ENCODE results near the gene MED25.

Gene MED25

GRCh38 chr19:49774969-49775368 lies 43.1 kb upstream of the MED25 start:
- no peak for ATAC-seq
- TF ChIP-seq ISL1 (CRISPR knock-in tag; IDR thresholded peaks at IDR 0.05) (no peak), CSDC2 (CRISPR knock-in tag; IDR thresholded peaks at IDR 0.05) (no peak), ARNTL (CRISPR knock-in tag; IDR thresholded peaks at IDR 0.05; ENCODE audit: borderline replicate concordance, low read depth) (no peak), BACH2 (CRISPR knock-in tag; IDR thresholded peaks at IDR 0.05; ENCODE audit: borderline replicate concordance) (no peak), ZC3H10 (CRISPR knock-in tag; IDR thresholded peaks at IDR 0.05) (no peak), RARB (CRISPR knock-in tag; IDR thresholded peaks at IDR 0.05) (no peak), ZNF70 (CRISPR knock-in tag; IDR thresholded peaks at IDR 0.05) (no peak), TOX (CRISPR knock-in tag; IDR thresholded peaks at IDR 0.05; ENCODE audit: borderline replicate concordance) (no peak), ZNF565 (CRISPR knock-in tag; conservative IDR thresholded peaks at IDR 0.05; ENCODE audit: low read depth) (no peak), ZNF8 (CRISPR knock-in tag; IDR thresholded peaks at IDR 0.05) (no peak), OSR1 (CRISPR knock-in tag; IDR thresholded peaks at IDR 0.05) (no peak), TCF4 (CRISPR knock-in tag; IDR thresholded peaks at IDR 0.05; ENCODE audit: borderline replicate concordance) (no peak), SNAI2 (CRISPR knock-in tag; IDR thresholded peaks at IDR 0.05) (no peak), POU6F1 (CRISPR knock-in tag; IDR thresholded peaks at IDR 0.05; ENCODE audit: borderline replicate concordance, low read depth) (no peak), ZFP3 (CRISPR knock-in tag; IDR thresholded peaks at IDR 0.05) (no peak)
- TF ChIP-seq, protein P1, sequence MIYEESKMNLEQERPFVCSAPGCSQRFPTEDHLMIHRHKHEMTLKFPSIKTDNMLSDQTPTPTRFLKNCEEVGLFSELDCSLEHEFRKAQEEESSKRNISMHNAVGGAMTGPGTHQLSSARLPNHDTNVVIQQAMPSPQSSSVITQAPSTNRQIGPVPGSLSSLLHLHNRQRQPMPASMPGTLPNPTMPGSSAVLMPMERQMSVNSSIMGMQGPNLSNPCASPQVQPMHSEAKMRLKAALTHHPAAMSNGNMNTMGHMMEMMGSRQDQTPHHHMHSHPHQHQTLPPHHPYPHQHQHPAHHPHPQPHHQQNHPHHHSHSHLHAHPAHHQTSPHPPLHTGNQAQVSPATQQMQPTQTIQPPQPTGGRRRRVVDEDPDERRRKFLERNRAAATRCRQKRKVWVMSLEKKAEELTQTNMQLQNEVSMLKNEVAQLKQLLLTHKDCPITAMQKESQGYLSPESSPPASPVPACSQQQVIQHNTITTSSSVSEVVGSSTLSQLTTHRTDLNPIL (CRISPR knock-in tag; IDR thresholded peaks at IDR 0.05; ENCODE audit: low read depth) = no peak
- TF ChIP-seq, protein P2, sequence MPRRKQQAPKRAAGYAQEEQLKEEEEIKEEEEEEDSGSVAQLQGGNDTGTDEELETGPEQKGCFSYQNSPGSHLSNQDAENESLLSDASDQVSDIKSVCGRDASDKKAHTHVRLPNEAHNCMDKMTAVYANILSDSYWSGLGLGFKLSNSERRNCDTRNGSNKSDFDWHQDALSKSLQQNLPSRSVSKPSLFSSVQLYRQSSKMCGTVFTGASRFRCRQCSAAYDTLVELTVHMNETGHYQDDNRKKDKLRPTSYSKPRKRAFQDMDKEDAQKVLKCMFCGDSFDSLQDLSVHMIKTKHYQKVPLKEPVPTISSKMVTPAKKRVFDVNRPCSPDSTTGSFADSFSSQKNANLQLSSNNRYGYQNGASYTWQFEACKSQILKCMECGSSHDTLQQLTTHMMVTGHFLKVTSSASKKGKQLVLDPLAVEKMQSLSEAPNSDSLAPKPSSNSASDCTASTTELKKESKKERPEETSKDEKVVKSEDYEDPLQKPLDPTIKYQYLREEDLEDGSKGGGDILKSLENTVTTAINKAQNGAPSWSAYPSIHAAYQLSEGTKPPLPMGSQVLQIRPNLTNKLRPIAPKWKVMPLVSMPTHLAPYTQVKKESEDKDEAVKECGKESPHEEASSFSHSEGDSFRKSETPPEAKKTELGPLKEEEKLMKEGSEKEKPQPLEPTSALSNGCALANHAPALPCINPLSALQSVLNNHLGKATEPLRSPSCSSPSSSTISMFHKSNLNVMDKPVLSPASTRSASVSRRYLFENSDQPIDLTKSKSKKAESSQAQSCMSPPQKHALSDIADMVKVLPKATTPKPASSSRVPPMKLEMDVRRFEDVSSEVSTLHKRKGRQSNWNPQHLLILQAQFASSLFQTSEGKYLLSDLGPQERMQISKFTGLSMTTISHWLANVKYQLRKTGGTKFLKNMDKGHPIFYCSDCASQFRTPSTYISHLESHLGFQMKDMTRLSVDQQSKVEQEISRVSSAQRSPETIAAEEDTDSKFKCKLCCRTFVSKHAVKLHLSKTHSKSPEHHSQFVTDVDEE (CRISPR knock-in tag; IDR thresholded peaks at IDR 0.05) = no peak

DNA sequence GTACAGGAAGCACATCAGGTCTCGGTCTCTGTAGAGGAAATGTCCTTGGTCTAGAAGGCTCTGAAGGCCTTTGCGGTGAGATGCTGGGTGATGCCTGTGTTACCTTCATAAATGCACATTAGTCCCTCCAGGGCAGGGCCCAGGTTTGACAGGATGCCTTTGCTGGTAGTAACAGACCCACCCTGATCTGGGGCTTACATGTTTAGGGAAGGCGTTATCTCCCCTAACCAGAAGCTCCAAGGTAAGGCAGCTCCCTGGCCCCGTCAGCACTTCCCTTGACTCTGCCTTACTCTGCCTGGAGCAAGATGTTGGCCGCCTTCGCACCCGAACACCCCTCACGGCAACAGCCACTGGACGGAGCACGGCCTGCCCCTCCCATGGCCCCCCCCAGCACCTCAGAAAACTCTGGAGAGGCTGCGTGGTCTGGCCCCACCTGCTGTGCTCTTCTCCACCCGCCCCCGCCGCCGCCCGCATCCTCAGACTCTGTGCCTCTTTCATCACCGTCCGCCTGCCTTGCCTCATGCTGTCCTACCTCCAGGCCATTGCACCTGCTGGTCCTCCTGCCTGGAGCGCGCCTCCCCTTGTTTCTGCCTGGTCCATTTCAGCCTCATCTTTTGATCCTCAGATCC lies 42.2 kb upstream of the MED25 start:
- ATAC-seq = no peak
- TF ChIP-seq GLIS3 (CRISPR knock-in tag; IDR thresholded peaks at IDR 0.05) (no peak), ZFP30 (CRISPR knock-in tag; IDR thresholded peaks at IDR 0.05) (no peak)
- TF ChIP-seq, protein P1 (CRISPR knock-in tag; IDR thresholded peaks at IDR 0.05; ENCODE audit: low read depth) = no peak

DNA sequence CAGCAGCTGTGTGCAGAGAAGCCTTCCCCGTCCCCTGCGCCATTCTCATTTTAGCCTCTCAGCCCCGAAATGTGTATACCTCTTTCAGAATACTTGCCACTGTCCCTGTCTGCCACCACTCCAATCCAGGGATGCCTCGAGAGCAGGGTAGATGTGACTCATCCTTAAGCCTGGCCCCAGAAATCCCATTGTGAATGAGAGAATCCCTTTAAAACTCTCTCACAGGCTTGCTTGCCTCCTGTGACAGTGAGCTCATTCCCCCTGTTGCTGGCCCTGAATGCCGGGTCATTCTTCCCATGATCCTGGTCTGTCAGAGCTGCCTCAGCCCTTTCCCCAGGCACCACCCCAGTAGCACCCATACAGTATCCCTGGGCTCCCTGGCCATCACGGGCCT lies 41.7 kb upstream of the MED25 start:
- ATAC-seq = no peak
- no peak for TF ChIP-seq ZNF565 (CRISPR knock-in tag; conservative IDR thresholded peaks at IDR 0.05; ENCODE audit: low read depth)
- no peak for TF ChIP-seq CSDC2 (CRISPR knock-in tag; IDR thresholded peaks at IDR 0.05)
- TF ChIP-seq, protein P1 (CRISPR knock-in tag; IDR thresholded peaks at IDR 0.05; ENCODE audit: low read depth) = no peak
- no peak for TF ChIP-seq SNAI2 (CRISPR knock-in tag; IDR thresholded peaks at IDR 0.05)
- TF ChIP-seq, protein P3, sequence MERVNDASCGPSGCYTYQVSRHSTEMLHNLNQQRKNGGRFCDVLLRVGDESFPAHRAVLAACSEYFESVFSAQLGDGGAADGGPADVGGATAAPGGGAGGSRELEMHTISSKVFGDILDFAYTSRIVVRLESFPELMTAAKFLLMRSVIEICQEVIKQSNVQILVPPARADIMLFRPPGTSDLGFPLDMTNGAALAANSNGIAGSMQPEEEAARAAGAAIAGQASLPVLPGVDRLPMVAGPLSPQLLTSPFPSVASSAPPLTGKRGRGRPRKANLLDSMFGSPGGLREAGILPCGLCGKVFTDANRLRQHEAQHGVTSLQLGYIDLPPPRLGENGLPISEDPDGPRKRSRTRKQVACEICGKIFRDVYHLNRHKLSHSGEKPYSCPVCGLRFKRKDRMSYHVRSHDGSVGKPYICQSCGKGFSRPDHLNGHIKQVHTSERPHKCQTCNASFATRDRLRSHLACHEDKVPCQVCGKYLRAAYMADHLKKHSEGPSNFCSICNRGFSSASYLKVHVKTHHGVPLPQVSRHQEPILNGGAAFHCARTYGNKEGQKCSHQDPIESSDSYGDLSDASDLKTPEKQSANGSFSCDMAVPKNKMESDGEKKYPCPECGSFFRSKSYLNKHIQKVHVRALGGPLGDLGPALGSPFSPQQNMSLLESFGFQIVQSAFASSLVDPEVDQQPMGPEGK (CRISPR knock-in tag; IDR thresholded peaks at IDR 0.05; ENCODE audit: borderline replicate concordance) = no peak
- no peak for TF ChIP-seq PPARA (CRISPR knock-in tag; IDR thresholded peaks at IDR 0.05; ENCODE audit: borderline replicate concordance)
- no peak for TF ChIP-seq ZFP3 (CRISPR knock-in tag; IDR thresholded peaks at IDR 0.05)
- TF ChIP-seq ZC3H10 (CRISPR knock-in tag; IDR thresholded peaks at IDR 0.05) = no peak
- no peak for TF ChIP-seq ARNTL (CRISPR knock-in tag; IDR thresholded peaks at IDR 0.05; ENCODE audit: borderline replicate concordance, low read depth)
- no peak for TF ChIP-seq CSRNP3 (CRISPR knock-in tag; IDR thresholded peaks at IDR 0.05)
- no peak for TF ChIP-seq ZFP30 (CRISPR knock-in tag; IDR thresholded peaks at IDR 0.05)
- TF ChIP-seq TCF4 (CRISPR knock-in tag; IDR thresholded peaks at IDR 0.05; ENCODE audit: borderline replicate concordance) = no peak
- TF ChIP-seq OSR1 (CRISPR knock-in tag; IDR thresholded peaks at IDR 0.05) = no peak
- TF ChIP-seq GLIS3 (CRISPR knock-in tag; IDR thresholded peaks at IDR 0.05) = no peak
- TF ChIP-seq BACH2 (CRISPR knock-in tag; IDR thresholded peaks at IDR 0.05; ENCODE audit: borderline replicate concordance) = no peak
- no peak for TF ChIP-seq ISL1 (CRISPR knock-in tag; IDR thresholded peaks at IDR 0.05)
- TF ChIP-seq RARB (CRISPR knock-in tag; IDR thresholded peaks at IDR 0.05) = no peak
- TF ChIP-seq ZNF70 (CRISPR knock-in tag; IDR thresholded peaks at IDR 0.05) = no peak
- TF ChIP-seq TOX (CRISPR knock-in tag; IDR thresholded peaks at IDR 0.05; ENCODE audit: borderline replicate concordance) = no peak
- TF ChIP-seq ZNF8 (CRISPR knock-in tag; IDR thresholded peaks at IDR 0.05) = no peak
